Effector CD4-positive, alpha-beta T cell (primary cell): ENCODE measurements around the gene CCDC18.
"Not testable (repeated sequence)": the region's sequence is repeated elsewhere in the genome, so short reads cannot be mapped to it uniquely, and the experiment has no call there.

Source experiments
- DNase-seq: peaks from one replicate; pipeline ENCODE4 v3.0.0-alpha.2; 2020

Gene CCDC18

GRCh38 chr1:93172778-93173177 is 7.7 kb upstream of the CCDC18 start:
- no peak for DNase-seq

GRCh38 chr1:93174638-93175037 is 5.9 kb upstream of the CCDC18 start:
- not testable (repeated sequence) for DNase-seq

- no peak for DNase-seq
Measured at GRCh38 chr1:93177991-93178390, 2.5 kb upstream of the CCDC18 start.

GRCh38 chr1:93178418-93178817 is 2.1 kb upstream of the CCDC18 start:
- no peak for DNase-seq

- DNase-seq: peak; percentile 95
Measured at GRCh38 chr1:93179886-93180722, 420 bp upstream of the CCDC18 start, which contains the start of gene TMED5. Gene TMED5 (minus strand): TSS chr1:93180413. CDS start chr1:93180242, 171 bp downstream.

- DNase-seq: no peak
Measured at GRCh38 chr1:93186667-93187066, 6.1 kb downstream of the CCDC18 start.

GRCh38 chr1:93190432-93190831 is 9.9 kb downstream of the CCDC18 start:
- no peak for DNase-seq

GRCh38 chr1:93194231-93194990 is 13.9 kb downstream of the CCDC18 start:
- DNase-seq: no peak

- no peak for DNase-seq
Measured at GRCh38 chr1:93196591-93196990, 16.1 kb downstream of the CCDC18 start.

GRCh38 chr1:93199150-93199549 is 18.6 kb downstream of the CCDC18 start:
- DNase-seq: no peak

GRCh38 chr1:93200086-93200620 is 19.6 kb downstream of the CCDC18 start:
- DNase-seq: no peak

GRCh38 chr1:93200714-93201113 is 20.2 kb downstream of the CCDC18 start:
- no peak for DNase-seq

GRCh38 chr1:93205892-93206566 is 25.5 kb downstream of the CCDC18 start:
- no peak for DNase-seq

- DNase-seq: no peak
Measured at GRCh38 chr1:93206567-93206954, 26.0 kb downstream of the CCDC18 start.

GRCh38 chr1:93207211-93207610 is 26.7 kb downstream of the CCDC18 start:
- DNase-seq: no peak

- DNase-seq: no peak
Measured at GRCh38 chr1:93215322-93215721, 34.8 kb downstream of the CCDC18 start.

GRCh38 chr1:93219443-93219842 is 38.9 kb downstream of the CCDC18 start:
- no peak for DNase-seq

- DNase-seq: not testable (repeated sequence)
Measured at GRCh38 chr1:93220716-93221115, 40.2 kb downstream of the CCDC18 start.

- DNase-seq: no peak
Measured at GRCh38 chr1:93221913-93222312, 41.4 kb downstream of the CCDC18 start.

- DNase-seq: no peak
Measured at GRCh38 chr1:93223023-93223675, 42.6 kb downstream of the CCDC18 start.

- no peak for DNase-seq
Measured at GRCh38 chr1:93235261-93235660, 54.7 kb downstream of the CCDC18 start.

GRCh38 chr1:93237021-93237420 is 56.5 kb downstream of the CCDC18 start:
- no peak for DNase-seq

- no peak for DNase-seq
Measured at GRCh38 chr1:93238425-93238824, 57.9 kb downstream of the CCDC18 start.
